GM23338 (cell line): ENCODE data around the gene ENOX1. TPM values are rescaled to one million over a fixed set of nuclear protein-coding genes. Genes with fewer than 3 reads are reported as not detected.

Source experiments
- ATAC-seq: fragments of 200-7000 bp; cut with Tn5 transposase; 3 replicates; pipeline ENCODE4 v1.9.1; 2020
- DNase-seq: peaks from one replicate; pipeline ENCODE4 v3.0.0-alpha.2; 2015; ENCODE audit warnings: low spot score
- H2AFZ ChIP-seq: fragments of 200-600 bp; sonication (generic); 2 replicates; pipeline ENCODE4 v1.8.0; 2016; ENCODE audit warnings: antibody characterized with exemption, mild to moderate bottlenecking, moderate library complexity
- H3F3A ChIP-seq: fragments of 200-600 bp; sonication (generic); replicated peaks from 2 replicates; pipeline ENCODE4 v1.8.0; 2017; ENCODE audit warnings: antibody characterized with exemption, mixed run types, low read depth
- H3K27ac ChIP-seq: fragments of 200-600 bp; sonication (generic); 2 replicates; pipeline ENCODE4 v1.6.1; 2016; ENCODE audit warnings: low read depth
- H3K27me3 ChIP-seq: fragments of 200-600 bp; sonication (generic); 2 replicates; pipeline ENCODE4 v1.8.0; 2016; ENCODE audit warnings: mild to moderate bottlenecking, mixed run types, moderate library complexity; ENCODE audit not compliant: insufficient read depth
- H3K36me3 ChIP-seq: fragments of 200-600 bp; sonication (generic); 2 replicates; pipeline ENCODE4 v1.8.0; 2016; ENCODE audit warnings: mild to moderate bottlenecking; ENCODE audit not compliant: insufficient read depth
- H3K4me1 ChIP-seq: fragments of 200-600 bp; sonication (generic); 2 replicates; pipeline ENCODE4 v1.8.0; 2016; ENCODE audit warnings: mild to moderate bottlenecking, moderate library complexity; ENCODE audit not compliant: insufficient read depth
- H3K4me2 ChIP-seq: fragments of 200-600 bp; sonication (generic); 2 replicates; pipeline ENCODE4 v1.7.1; 2017; ENCODE audit warnings: mixed run types
- H3K4me3 ChIP-seq: fragments of 200-600 bp; sonication (generic); 2 replicates; pipeline ENCODE4 v1.6.1; 2016; ENCODE audit warnings: mixed run types
- H3K79me2 ChIP-seq: fragments of 200-600 bp; sonication (generic); replicated peaks from 2 replicates; pipeline ENCODE4 v1.8.0; 2017; ENCODE audit warnings: mild to moderate bottlenecking; ENCODE audit not compliant: insufficient read depth
- H3K9me2 ChIP-seq: fragments of 200-600 bp; sonication (generic); 2 replicates; pipeline ENCODE4 v1.8.0; 2017; ENCODE audit not compliant: insufficient read depth
- H4K20me1 ChIP-seq: fragments of 200-600 bp; sonication (generic); replicated peaks from 2 replicates; pipeline ENCODE4 v1.8.0; 2017; ENCODE audit warnings: mild to moderate bottlenecking; ENCODE audit not compliant: insufficient read depth
- H3K27ac Mint-ChIP-seq: 2 replicates; pipeline ENCODE4 v1.8.0; 2020; ENCODE audit warnings: inconsistent platforms, mild to moderate bottlenecking, moderate library complexity, mixed read lengths
- H3K27me3 Mint-ChIP-seq: 3 replicates; pipeline ENCODE4 v1.8.0; 2022; ENCODE audit warnings: low read depth, mild to moderate bottlenecking, moderate library complexity, mixed read lengths, inconsistent platforms; ENCODE audit not compliant: insufficient read depth, poor library complexity
- H3K36me3 Mint-ChIP-seq: 3 replicates; pipeline ENCODE4 v1.8.0; 2021; ENCODE audit warnings: low read depth, mild to moderate bottlenecking, inconsistent platforms, moderate library complexity, mixed read lengths
- H3K4me1 Mint-ChIP-seq: 3 replicates; pipeline ENCODE4 v1.8.0; 2020; ENCODE audit warnings: mild to moderate bottlenecking, inconsistent platforms, mixed read lengths
- H3K4me3 Mint-ChIP-seq: 3 replicates; pipeline ENCODE4 v1.8.0; 2021; ENCODE audit warnings: moderate library complexity, mild to moderate bottlenecking, inconsistent platforms, mixed read lengths
- H3K9me3 Mint-ChIP-seq: 3 replicates; pipeline ENCODE4 v1.8.0; 2020; ENCODE audit warnings: moderate library complexity, mild to moderate bottlenecking, inconsistent platforms, mixed read lengths
- CREB1 ChIP-seq: fragments of 250-450 bp; sonication (Bioruptor Pico); IDR thresholded peaks from 2 replicates; pipeline ENCODE4 v1.5.0; 2020; ENCODE audit warnings: low read depth, mild to moderate bottlenecking, moderate library complexity
- CTCF ChIP-seq, 2 experiments: fragments of 200-600 bp in 1 of 2; sonication (generic) in 1 of 2; conservative IDR thresholded peaks; 2 replicates each; pipeline versions ENCODE4 v1.5.1 to v1.6.1; 2016 to 2017; ENCODE audit warnings: antibody characterized with exemption in 2 of 2, low read depth in 2 of 2, mild to moderate bottlenecking in 2 of 2, moderate library complexity in 1 of 2
- ETS1 ChIP-seq: IDR thresholded peaks from 2 replicates; pipeline ENCODE4 v1.6.1; 2016; ENCODE audit warnings: antibody characterized with exemption
- EZH2 ChIP-seq: fragments of 200-600 bp; sonication (generic); IDR thresholded peaks from one replicate; pipeline ENCODE4 v1.8.0; 2017; ENCODE audit warnings: antibody characterized with exemption, mild to moderate bottlenecking, low read depth; ENCODE audit not compliant: unreplicated experiment
- EZH2phosphoT487 ChIP-seq: fragments of 200-600 bp; sonication (generic); IDR thresholded peaks from one replicate; pipeline ENCODE4 v1.8.1; 2018; ENCODE audit warnings: antibody characterized with exemption; ENCODE audit not compliant: unreplicated experiment
- JUNB ChIP-seq: IDR thresholded peaks from one replicate; pipeline ENCODE4 v1.6.1; 2016; ENCODE audit warnings: antibody characterized with exemption; ENCODE audit not compliant: unreplicated experiment
- NANOG ChIP-seq: IDR thresholded peaks from 2 replicates; pipeline ENCODE4 v1.6.1; 2016; ENCODE audit warnings: antibody characterized with exemption, borderline replicate concordance
- POLR2AphosphoS5 ChIP-seq: IDR thresholded peaks from 2 replicates; pipeline ENCODE4 v1.6.1; 2016; ENCODE audit warnings: antibody characterized with exemption, low read depth
- REST ChIP-seq: IDR thresholded peaks from one replicate; pipeline ENCODE4 v1.6.1; 2018; ENCODE audit warnings: antibody characterized with exemption; ENCODE audit not compliant: unreplicated experiment
- STAT1 ChIP-seq: IDR thresholded peaks from one replicate; pipeline ENCODE4 v1.6.1; 2016; ENCODE audit warnings: antibody characterized with exemption; ENCODE audit not compliant: unreplicated experiment
- ZNF114 ChIP-seq: fragments of 250-450 bp; sonication (Bioruptor Pico); IDR thresholded peaks from 2 replicates; pipeline ENCODE4 v1.5.0; 2020; ENCODE audit warnings: mild to moderate bottlenecking, moderate library complexity
- ZNF331 ChIP-seq: fragments of 250-450 bp; sonication (Bioruptor Pico); IDR thresholded peaks from 2 replicates; pipeline ENCODE4 v1.5.0; 2020; ENCODE audit warnings: low read depth, mild to moderate bottlenecking, moderate library complexity
- ZNF462 ChIP-seq: fragments of 250-450 bp; sonication (Bioruptor Pico); IDR thresholded peaks from 2 replicates; pipeline ENCODE4 v1.5.0; 2020; ENCODE audit warnings: mild to moderate bottlenecking, moderate library complexity
- polyA plus RNA-seq: library from polyadenylated mRNA; unstranded; fragments of >200 nt; fragmentation: Nextera tagmentation; extraction: Ambion mirVana; gene quantifications from 2 replicates; pipeline ENCODE4 v1.2.1, GENCODE V29; 2016
- total RNA-seq: library from RNA; depleted of rRNA; stranded (reverse); fragments of >200 nt; shearing (Covaris generic); gene quantifications from 2 replicates; pipeline ENCODE4 v1.2.3, GENCODE V29; 2014

ENOX1 gene
- total and polyA plus RNA-seq, 2 experiments from 2014 or later, result 0.66 to 0.81 TPM

DNA sequence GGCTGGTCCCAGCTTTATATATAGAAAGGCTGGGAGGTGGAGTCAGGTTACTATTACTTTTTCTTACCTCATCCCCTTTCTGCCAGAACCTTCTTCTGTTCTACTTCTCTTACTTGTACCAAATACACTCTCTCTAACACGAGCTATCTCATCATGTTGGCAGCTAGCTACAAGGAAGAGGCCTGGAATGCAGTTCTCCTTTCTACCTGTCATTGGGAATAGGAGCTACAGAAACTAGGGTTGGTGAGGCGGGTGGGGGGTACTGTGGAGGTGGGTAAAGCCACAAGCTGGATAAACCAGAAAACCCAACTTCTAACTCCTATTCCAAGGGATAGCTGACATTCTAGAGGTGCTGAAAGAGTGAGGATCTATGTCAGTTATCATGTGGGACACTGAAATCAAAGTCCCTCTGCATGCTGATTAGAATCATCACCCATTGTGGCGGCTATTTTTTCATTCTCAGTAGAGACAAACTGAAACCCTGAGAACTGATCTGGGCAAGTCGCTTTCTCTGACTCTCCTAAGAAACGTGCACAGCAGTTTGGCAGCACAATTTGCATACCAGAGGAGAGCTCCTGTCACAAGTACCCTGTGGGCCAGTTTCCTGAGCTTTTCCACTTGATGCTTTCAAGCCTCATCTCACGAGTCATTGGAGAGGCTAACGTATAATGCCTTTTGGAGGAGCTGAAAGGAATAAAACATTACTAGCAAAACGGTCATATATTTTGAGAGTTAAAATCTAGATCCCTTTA, 358.1 kb downstream of the ENOX1 start:
- H3K4me2 ChIP-seq, result 0 out of 2 replicates have a peak overlapping the region, but pooled peaks have one; percentile 23
- peaks cover 5% of the 10 kb centered on the region; the same call in 1 of the 2 replicates for H3K9me2 ChIP-seq
- no peak for TF ChIP-seq NANOG
- no peak for TF ChIP-seq ZNF114
- no peak for TF ChIP-seq EZH2
- TF ChIP-seq REST, result no peak
- TF ChIP-seq ZNF331 (CRISPR knock-in tag), result no peak
- TF ChIP-seq STAT1, result no peak
- no peak for TF ChIP-seq EZH2phosphoT487
- no peak for TF ChIP-seq JUNB
- no peak for TF ChIP-seq CTCF (conservative IDR thresholded peaks at IDR 0.05; ENCODE audit: low read depth in 2 of 2)
- no peak for TF ChIP-seq POLR2AphosphoS5
- no peak for TF ChIP-seq ETS1
- no peak for TF ChIP-seq CREB1 (CRISPR knock-in tag)
- no peak for TF ChIP-seq ZNF462 (CRISPR knock-in tag)
- peaks cover 2% of the 10 kb centered on the region for H3K27me3 Mint-ChIP-seq
- peak; percentile 49 for ATAC-seq
- no peak overlapping the region for H3K4me3 Mint-ChIP-seq
- no peak overlapping the region for H3K4me3 ChIP-seq
- peak overlapping the region; percentile 6; the same call in 1 of the 2 replicates for H3K27ac Mint-ChIP-seq
- peaks cover 56% of the 10 kb centered on the region for H3K4me1 Mint-ChIP-seq
- DNase-seq, result peak; percentile 24
- peak overlapping the region; percentile 37; the same call in 1 of the 2 replicates for H3K27ac ChIP-seq
- no peaks in the 10 kb centered on the region for H4K20me1 ChIP-seq
- H3F3A ChIP-seq, result no peaks in the 10 kb centered on the region
- peaks cover 41% of the 10 kb centered on the region for H3K4me1 ChIP-seq
- no peaks in the 10 kb centered on the region for H3K79me2 ChIP-seq
- H2AFZ ChIP-seq, result peak overlapping the region; percentile 38
- H3K36me3 Mint-ChIP-seq, result no peaks in the 10 kb centered on the region
- H3K36me3 ChIP-seq, result no peaks in the 10 kb centered on the region
- no peaks in the 10 kb centered on the region for H3K27me3 ChIP-seq
- H3K9me3 Mint-ChIP-seq, result no peaks in the 10 kb centered on the region
